C4-2B (cell line): ENCODE data around the gene HMG20B.

Experiments
- ZFX ChIP-seq: fragments of 450-650 bp; IDR thresholded peaks from 2 replicates; pipeline ENCODE4 v1.6.1; 2017
- TF ChIP-seq, protein P1 (sequence below): fragments of 450-650 bp; conservative IDR thresholded peaks from 2 replicates; pipeline ENCODE4 v1.5.1; 2017; ENCODE audit warnings: mild to moderate bottlenecking

GRCh38 chr19:3533033-3533432, 39.7 kb upstream of the HMG20B start:
- TF ChIP-seq, protein P1, sequence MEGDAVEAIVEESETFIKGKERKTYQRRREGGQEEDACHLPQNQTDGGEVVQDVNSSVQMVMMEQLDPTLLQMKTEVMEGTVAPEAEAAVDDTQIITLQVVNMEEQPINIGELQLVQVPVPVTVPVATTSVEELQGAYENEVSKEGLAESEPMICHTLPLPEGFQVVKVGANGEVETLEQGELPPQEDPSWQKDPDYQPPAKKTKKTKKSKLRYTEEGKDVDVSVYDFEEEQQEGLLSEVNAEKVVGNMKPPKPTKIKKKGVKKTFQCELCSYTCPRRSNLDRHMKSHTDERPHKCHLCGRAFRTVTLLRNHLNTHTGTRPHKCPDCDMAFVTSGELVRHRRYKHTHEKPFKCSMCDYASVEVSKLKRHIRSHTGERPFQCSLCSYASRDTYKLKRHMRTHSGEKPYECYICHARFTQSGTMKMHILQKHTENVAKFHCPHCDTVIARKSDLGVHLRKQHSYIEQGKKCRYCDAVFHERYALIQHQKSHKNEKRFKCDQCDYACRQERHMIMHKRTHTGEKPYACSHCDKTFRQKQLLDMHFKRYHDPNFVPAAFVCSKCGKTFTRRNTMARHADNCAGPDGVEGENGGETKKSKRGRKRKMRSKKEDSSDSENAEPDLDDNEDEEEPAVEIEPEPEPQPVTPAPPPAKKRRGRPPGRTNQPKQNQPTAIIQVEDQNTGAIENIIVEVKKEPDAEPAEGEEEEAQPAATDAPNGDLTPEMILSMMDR: no peak
- TF ChIP-seq ZFX: no peak
